DND-41 (cell line): ENCODE measurements around the gene RBM26.
A peak's percentile ranks its signal among the peaks of the same experiment; 100 is the strongest.

Source experiments
- ATAC-seq: fragments of 200-7000 bp; cut with Tn5 transposase; 3 replicates; pipeline ENCODE4 v1.9.1; 2021; ENCODE audit warnings: low read depth; ENCODE audit not compliant: insufficient read depth
- DNase-seq: peaks from one replicate; pipeline ENCODE4 v3.0.0-alpha.2; 2020
- H2AFZ ChIP-seq: 2 replicates; pipeline ENCODE4 v1.6.0; 2012; ENCODE audit warnings: low read depth, low read length
- H3K27ac ChIP-seq: 2 replicates; pipeline ENCODE4 v1.5.1; 2012; ENCODE audit warnings: low read length, inconsistent platforms
- H3K27me3 ChIP-seq: fragments of 200-600 bp; sonication (generic); 2 replicates; pipeline ENCODE4 v1.6.0; 2012; ENCODE audit warnings: low read length, mild to moderate bottlenecking, inconsistent platforms; ENCODE audit not compliant: insufficient read depth, poor library complexity
- H3K36me3 ChIP-seq: 2 replicates; pipeline ENCODE4 v1.5.1; 2012; ENCODE audit warnings: low read length, inconsistent platforms; ENCODE audit not compliant: insufficient read depth
- H3K4me1 ChIP-seq: 2 replicates; pipeline ENCODE4 v1.5.1; 2012; ENCODE audit warnings: mild to moderate bottlenecking, low read length; ENCODE audit not compliant: insufficient read depth
- H3K4me2 ChIP-seq: 2 replicates; pipeline ENCODE4 v1.6.0; 2012; ENCODE audit warnings: mild to moderate bottlenecking, moderate library complexity, low read length, inconsistent platforms; ENCODE audit not compliant: insufficient read depth
- H3K4me3 ChIP-seq, 2 experiments: fragments of 200-600 bp in 1 of 2; shearing (Covaris generic) in 1 of 2; 2 replicates each; pipeline ENCODE4 v1.5.1; 2012 to 2016; ENCODE audit warnings: inconsistent platforms in 2 of 2, low read length in 2 of 2, mild to moderate bottlenecking in 2 of 2, low read depth in 1 of 2, moderate library complexity in 1 of 2
- H3K79me2 ChIP-seq: 2 replicates; pipeline ENCODE4 v1.6.0; 2012; ENCODE audit warnings: low read length, inconsistent platforms; ENCODE audit not compliant: insufficient read depth
- H3K9ac ChIP-seq: 2 replicates; pipeline ENCODE4 v1.6.0; 2012; ENCODE audit warnings: low read depth, mild to moderate bottlenecking, inconsistent platforms, low read length, moderate library complexity
- H3K9me3 ChIP-seq: 2 replicates; pipeline ENCODE4 v1.5.1; 2012; ENCODE audit warnings: low read length, moderate library complexity, mild to moderate bottlenecking, inconsistent platforms; ENCODE audit not compliant: insufficient read depth, severe bottlenecking
- H4K20me1 ChIP-seq: 2 replicates; pipeline ENCODE4 v1.6.0; 2012; ENCODE audit warnings: low read length; ENCODE audit not compliant: insufficient read depth
- EZH2 ChIP-seq: IDR thresholded peaks from 3 replicates; pipeline ENCODE4 v1.6.1; 2012; ENCODE audit warnings: borderline replicate concordance, low read depth, mild to moderate bottlenecking, moderate library complexity, low read length, inconsistent platforms; ENCODE audit not compliant: severe bottlenecking
- TF ChIP-seq, protein P1 (sequence below): IDR thresholded peaks from 2 replicates; pipeline ENCODE4 v1.5.1; 2012; ENCODE audit warnings: borderline replicate concordance, low read length, moderate library complexity, mild to moderate bottlenecking; ENCODE audit not compliant: poor library complexity, severe bottlenecking; ENCODE audit errors: extremely low read depth

The RBM26 gene, protein sequence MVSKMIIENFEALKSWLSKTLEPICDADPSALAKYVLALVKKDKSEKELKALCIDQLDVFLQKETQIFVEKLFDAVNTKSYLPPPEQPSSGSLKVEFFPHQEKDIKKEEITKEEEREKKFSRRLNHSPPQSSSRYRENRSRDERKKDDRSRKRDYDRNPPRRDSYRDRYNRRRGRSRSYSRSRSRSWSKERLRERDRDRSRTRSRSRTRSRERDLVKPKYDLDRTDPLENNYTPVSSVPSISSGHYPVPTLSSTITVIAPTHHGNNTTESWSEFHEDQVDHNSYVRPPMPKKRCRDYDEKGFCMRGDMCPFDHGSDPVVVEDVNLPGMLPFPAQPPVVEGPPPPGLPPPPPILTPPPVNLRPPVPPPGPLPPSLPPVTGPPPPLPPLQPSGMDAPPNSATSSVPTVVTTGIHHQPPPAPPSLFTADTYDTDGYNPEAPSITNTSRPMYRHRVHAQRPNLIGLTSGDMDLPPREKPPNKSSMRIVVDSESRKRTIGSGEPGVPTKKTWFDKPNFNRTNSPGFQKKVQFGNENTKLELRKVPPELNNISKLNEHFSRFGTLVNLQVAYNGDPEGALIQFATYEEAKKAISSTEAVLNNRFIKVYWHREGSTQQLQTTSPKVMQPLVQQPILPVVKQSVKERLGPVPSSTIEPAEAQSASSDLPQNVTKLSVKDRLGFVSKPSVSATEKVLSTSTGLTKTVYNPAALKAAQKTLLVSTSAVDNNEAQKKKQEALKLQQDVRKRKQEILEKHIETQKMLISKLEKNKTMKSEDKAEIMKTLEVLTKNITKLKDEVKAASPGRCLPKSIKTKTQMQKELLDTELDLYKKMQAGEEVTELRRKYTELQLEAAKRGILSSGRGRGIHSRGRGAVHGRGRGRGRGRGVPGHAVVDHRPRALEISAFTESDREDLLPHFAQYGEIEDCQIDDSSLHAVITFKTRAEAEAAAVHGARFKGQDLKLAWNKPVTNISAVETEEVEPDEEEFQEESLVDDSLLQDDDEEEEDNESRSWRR

DNA sequence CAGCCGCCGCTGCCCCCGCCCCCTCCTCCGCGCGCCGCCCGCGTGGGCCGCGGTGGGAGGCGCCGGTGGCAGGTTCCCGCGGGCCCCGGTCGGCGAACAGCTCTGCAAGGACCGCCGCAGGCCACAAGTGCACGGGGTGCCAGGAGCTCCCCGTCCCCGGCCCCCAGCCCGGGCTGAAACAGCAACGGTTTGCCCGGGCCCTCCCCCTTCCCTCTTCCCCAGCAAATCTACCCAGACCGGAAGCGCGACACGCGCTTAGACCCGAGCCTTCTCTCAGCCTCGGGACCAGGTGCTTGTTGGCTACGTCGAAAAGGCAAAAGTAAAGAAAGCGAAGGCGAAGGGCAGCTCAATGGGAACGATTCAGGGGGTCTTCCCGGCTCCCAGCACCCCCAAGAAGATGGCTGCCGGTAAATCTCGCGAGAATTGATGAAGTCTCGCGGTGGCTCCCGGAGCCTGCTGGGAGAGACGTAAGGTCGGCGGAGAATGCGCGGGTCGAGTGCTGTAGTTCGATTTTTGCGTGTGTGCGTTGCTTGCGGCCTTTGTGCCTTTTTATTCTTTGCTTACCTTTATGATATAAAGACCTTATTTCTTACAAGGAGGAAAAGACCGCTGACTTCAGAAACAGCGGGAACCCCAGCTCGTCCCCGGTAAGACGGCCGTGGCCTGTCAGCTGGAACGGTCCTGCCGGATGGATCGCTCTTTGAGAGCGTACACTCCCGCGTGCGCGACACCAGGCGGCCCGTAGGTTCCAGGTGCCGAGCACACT is at the start of gene RBM26:
Gene RBM26, minus strand, starts transcription at position 425 of the 766 bp plus-strand sequence. CDS start 481 bp downstream, outside the sequence.
- Histone ChIP-seq H3K4me2 (peak within 1 kb of the TSS; percentile 80), H3K9ac (peak within 1 kb of the TSS; percentile 68), H4K20me1 (peaks cover 35% of the 10 kb centered on the region; the same call in 1 of the 2 replicates), H3K36me3 (peaks cover 16% of the 10 kb centered on the region), H2AFZ (peak within 1 kb of the TSS; percentile 92), H3K9me3 (no peaks in the 10 kb centered on the region), H3K27me3 (no peaks in the 10 kb centered on the region), H3K79me2 (peaks cover 76% of the 10 kb centered on the region), H3K27ac (peak within 1 kb of the TSS; percentile 98), H3K4me1 (peaks cover 53% of the 10 kb centered on the region), H3K4me3 (peak within 1 kb of the TSS; percentile 43 to 66)
- DNase-seq (peak; percentile 96), ATAC-seq (peak; percentile 88)
- TF ChIP-seq, protein P1, sequence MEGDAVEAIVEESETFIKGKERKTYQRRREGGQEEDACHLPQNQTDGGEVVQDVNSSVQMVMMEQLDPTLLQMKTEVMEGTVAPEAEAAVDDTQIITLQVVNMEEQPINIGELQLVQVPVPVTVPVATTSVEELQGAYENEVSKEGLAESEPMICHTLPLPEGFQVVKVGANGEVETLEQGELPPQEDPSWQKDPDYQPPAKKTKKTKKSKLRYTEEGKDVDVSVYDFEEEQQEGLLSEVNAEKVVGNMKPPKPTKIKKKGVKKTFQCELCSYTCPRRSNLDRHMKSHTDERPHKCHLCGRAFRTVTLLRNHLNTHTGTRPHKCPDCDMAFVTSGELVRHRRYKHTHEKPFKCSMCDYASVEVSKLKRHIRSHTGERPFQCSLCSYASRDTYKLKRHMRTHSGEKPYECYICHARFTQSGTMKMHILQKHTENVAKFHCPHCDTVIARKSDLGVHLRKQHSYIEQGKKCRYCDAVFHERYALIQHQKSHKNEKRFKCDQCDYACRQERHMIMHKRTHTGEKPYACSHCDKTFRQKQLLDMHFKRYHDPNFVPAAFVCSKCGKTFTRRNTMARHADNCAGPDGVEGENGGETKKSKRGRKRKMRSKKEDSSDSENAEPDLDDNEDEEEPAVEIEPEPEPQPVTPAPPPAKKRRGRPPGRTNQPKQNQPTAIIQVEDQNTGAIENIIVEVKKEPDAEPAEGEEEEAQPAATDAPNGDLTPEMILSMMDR, result peak; percentile 17
- no peak for TF ChIP-seq EZH2

DNA sequence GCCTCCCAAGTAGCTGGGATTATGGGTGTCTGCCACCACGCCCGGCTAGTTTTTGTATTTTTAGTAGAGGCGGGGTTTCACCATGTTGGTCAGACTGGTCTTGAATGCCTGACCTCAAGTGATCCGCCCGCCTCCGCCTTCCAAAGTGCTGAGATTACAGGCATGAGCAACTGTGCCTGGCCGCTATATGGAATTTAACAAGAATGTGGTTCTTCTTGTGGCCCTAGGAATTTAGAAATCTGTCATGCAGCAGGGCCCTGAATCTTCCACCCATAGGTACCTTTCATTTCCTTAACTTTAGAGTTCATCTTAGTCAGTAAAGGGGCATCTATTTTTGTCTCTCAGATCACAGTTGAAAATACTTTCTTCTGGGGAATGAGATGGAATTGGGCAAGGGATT is 49.3 kb upstream of the RBM26 start:
- no peak overlapping the region for H3K4me2 ChIP-seq

DNA sequence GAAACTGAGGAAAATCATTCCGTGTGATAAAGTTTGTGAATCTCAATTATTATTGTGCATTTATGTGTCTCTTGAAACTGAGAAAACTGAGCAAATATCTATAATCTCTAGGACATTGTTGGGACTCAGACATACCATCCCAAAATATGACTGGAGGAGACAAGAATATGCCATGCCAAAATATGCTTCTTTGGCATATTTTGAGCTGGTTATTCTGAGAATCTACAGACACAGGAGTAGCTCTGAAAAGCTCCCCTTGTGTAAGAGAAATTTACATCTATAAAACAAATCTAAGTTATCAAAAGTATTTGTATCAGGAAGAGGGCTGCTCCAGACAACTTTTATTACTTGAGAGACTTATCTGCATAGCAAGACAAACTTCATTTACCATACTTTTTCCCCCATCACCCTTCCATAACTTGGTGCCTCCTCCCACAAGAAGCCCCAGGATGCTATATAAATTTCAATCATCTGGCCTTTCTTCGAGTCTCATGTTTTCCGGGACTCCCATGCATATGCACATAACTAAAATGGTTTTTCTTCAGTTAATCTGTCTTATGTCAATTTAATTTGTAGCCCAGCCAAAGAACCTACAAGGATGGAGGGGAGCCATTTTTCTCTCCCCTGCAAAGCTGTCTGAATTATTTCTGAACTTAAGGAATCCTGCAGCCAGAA is 46.3 kb upstream of the RBM26 start:
- no peak for TF ChIP-seq EZH2
- TF ChIP-seq, protein P1, result no peak
- Histone ChIP-seq H3K4me2 (peak overlapping the region; percentile 70), H3K36me3 (no peaks in the 10 kb centered on the region), H3K9ac (peak overlapping the region; percentile 40), H3K4me3 (0 out of 4 replicates have a peak overlapping the region, but pooled peaks of 1 of the 2 experiments have one; percentile 45), H2AFZ (peak overlapping the region; percentile 77), H3K79me2 (no peaks in the 10 kb centered on the region), H3K27ac (peak overlapping the region; percentile 85), H3K27me3 (no peaks in the 10 kb centered on the region), H3K9me3 (no peaks in the 10 kb centered on the region), H4K20me1 (no peaks in the 10 kb centered on the region), H3K4me1 (peaks cover 40% of the 10 kb centered on the region)
- DNase-seq, result no peak
- ATAC-seq, result no peak

More for the DNA sequence above, 49.3 kb upstream of the RBM26 start:
- Histone ChIP-seq H3K9me3 (no peaks in the 10 kb centered on the region), H3K27me3 (no peaks in the 10 kb centered on the region), H3K4me3 (no peak overlapping the region), H3K4me1 (peaks cover 25% of the 10 kb centered on the region), H3K79me2 (no peaks in the 10 kb centered on the region), H3K36me3 (no peaks in the 10 kb centered on the region), H3K9ac (no peak overlapping the region), H2AFZ (no peak overlapping the region), H4K20me1 (no peaks in the 10 kb centered on the region), H3K27ac (no peak overlapping the region)
- TF ChIP-seq, protein P1, result no peak
- no peak for TF ChIP-seq EZH2
- DNase-seq (no peak), ATAC-seq (no peak)
